Activated CD4-positive, alpha-beta T cell treated with anti-CD3 and anti-CD28 coated beads, Interleukin-2, Interleukin-6, amounts not matched to agents 100 ng/mL and 50 ng/mL, durations not matched to agents 16 hours and 8 hours (primary cell): Measurements from ENCODE around the gene ZNF592.

Source experiments
- DNase-seq: peaks from one replicate; pipeline ENCODE4 v3.0.0-alpha.2; 2020

The ZNF592 gene

DNA sequence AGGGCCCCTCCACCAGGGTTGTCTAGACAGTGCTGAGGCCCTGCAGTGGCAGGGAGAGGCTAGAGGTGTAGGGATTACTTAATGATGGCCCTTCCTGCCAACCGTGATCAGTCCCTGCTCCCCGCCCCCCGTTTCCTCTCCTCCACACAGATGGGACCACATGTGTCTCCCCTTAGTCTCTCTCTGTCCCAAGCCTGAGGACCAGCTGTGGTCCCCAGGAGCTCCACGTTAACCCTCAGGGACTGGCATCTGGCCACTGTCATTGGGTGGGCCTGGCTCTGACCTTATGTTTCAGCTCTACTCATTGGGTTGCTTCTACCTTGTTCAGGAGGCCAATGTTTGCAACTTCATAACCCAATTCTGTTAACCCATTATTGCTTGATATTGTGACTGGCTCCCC is 62.8 kb downstream of the ZNF592 start:
- no peak for DNase-seq

DNA sequence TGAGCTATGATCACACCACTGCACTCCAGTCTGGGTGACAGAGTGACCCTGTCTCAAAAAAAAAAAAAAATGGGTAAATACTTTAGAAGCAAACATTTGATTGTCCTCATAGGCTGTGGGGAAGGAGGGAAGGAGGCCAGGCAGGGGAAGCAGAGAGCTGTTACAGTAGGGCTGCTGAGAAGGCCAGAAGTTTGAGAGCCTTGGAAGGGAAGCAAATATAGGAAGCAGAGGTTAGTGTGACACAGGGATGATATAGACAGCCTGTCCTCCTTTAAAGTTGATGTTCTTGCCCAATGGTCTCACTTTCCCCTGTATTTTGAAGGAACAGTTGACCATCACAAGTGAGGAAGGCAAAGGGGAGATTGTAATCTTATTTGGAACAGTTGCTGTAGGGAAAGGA is 63.4 kb downstream of the ZNF592 start:
- DNase-seq, result no peak

DNA sequence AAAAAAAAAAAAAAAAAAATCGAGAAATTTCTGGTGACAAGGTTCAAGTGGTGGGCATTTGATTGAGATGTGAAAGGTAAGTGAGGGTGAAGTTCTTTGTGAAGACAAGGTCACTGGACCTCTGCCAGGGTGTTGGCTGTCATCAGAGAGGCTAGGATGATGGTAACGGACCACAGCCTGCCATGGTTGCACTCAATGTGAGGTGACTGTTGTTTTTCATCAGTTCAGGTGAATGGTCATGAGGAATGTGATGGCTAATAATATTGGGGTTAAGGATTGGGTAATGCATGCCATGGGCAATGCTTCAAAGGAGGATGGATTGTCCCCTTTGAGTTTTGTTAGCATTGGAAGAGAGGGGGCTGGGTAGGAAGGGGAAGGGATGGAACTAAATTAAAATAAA is 64.5 kb downstream of the ZNF592 start:
- no peak for DNase-seq

DNA sequence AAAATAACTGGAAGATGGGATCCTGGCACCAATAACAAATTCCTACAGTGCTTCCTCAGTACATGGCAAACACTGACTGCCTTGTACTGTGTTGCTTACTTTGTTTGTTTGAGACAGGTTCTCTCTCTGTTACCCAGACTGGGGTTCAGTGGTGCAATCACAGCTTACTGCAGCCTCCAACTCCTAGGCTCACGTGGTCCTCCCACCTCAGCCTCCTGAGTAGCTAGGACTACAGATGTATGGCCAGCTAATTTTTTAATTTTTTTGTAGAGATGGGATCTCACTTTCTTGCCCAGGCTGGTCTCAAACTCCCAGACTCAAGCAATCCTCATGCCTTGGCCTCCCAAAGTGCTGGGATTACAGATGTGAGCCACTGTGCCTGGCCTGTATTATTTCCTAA is 65.0 kb downstream of the ZNF592 start:
- no peak for DNase-seq

DNA sequence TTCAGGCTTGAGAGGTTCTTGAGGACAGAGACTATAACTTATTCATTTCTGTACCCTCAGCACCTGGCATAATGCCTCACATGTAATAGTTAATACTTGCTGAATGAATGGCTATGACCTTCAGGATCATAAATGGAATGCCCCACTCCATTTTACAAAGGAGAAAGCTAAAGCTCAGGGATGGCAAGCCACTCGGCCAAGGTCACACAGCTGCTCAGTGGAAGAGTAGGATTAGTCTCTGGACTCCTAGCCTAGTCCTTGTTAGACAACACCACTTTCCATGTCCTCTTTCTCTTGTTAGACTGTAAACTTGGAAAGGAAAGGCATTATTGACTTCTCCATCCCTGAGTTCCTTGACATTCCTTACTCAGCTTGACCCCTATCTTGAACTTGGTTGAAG is 65.5 kb downstream of the ZNF592 start:
- no peak for DNase-seq

DNA sequence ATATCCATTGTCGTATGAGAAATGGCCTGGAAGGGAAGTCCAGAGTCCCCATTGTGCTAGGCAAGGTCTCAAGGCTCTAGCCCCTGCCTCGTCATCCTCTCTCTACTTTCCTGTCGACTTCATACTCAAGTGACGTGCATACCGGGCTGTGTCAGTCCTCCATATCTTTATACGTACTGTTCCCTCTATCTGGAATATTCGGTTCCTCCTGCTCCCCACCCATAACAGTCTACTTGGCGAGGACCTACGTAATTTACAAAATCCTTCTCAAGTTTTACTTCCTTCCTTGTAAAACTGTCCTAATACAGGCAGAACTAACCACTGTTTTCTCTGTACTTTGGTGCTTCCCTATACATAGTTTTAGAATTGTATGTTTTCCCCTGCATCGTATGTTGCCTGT is 66.5 kb downstream of the ZNF592 start:
- no peak for DNase-seq

DNA sequence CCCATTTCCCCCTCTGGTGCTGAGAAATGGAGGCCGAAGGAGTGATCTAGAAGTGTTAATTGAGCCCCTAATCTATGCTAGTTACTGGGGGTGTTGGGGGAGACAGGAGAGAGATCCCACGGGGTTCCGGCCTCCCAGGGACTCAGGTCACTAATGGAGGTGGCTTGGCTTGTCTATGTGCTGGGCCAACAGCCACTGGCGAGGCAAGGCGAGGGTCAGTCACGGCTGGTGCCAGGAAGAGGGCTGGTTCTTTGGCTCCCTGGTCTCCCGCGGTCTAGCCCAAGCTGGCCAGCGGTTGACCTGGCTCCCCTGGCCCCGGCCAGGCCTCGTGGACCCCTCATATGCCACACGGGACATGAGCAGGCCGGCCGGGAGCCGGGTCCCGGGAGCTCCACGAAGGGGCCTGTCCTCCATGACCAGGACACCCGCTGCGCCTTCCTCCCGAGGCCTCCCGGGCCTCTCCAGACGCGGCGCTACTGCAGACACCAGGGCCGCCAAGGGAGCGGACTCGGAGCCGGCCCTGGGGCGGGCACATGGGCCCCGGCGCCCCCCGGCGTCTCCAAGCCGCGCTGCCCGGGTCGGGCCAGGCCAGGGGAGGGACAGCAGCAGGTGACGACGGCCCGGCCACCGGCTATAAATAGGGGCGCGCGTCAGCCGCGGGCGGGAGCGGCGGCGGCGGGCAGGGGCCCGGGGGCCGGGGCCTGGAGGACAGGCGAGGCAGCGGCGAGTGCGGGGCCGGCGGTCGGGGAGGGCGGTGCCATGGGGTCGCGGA is 68.5 kb downstream of the ZNF592 start, which contains the start of gene ALPK3:
TSS of gene ALPK3 (plus strand) at position 663 of the 772 bp plus-strand sequence. CDS start at position 760, 97 bp downstream.
- DNase-seq, result no peak

DNA sequence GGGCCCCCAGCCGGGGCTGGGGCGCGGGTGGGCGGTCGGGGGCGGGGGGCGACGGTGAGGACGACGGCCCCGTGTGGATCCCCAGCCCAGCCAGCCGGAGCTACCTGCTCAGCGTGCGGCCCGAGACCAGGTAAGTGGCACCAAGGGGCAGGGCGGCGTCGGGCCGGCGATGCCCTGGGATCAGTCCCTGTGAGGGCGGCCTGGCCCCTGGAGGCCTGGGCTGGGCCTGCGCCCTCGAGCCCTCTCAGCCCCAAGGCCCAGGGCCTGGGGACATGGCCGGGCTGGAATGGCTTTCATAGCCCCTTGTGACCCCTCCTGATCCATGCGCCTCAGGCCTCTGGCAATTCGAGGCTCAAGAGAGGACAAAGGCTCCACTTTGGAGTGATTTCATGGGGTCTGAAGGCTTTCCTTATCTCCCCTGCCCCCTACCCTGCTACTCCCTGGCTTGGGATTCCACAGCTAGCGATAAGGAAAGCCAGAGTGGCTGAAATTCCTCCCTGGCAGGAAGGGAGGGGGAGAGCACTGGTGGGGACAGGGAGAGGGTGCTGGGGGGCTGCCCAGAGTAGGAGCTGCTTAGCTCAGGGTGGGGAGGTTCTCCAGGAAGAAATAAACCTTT is 69.2 kb downstream of the ZNF592 start:
- DNase-seq, result no peak

DNA sequence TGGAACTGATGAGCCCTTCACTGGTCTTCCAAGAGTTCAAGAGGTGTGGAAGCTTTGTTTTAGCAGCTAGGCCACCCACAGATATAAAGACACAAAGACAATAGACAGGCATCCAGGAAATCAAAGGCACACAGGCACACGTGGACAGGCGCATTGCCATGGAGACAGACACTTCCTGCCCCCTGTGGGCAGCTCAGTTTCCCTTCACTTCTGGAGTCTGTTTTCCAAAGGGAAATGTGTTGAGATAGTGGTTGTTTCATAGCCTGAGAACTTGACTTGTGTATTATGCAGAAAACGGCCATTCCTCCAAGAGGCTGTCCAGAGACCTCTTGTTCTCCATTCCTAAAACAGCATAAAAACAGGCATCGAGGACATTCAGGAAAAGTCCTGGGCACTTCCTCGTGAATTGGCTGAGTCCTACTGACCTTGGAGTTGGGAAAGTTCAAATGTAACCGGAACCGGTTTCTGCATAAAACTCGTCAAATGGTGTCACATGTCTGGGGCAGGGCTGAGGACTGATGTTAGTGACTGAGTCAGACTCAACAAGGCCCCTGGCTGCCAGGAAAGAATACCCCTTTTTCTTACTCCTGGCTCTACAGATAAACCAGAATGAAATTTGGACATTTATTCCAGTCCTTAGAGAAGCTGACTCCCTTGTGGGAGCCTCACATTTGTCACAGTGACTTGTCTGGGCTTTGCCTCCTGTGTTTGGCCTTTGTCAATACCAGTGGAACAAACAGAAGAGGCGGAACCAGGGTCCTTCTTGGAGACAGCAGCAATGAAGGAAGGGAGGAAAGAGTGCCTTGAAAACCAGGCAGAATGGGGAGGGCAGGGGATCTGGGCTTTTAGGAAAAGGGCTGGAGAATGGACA is 70.1 kb downstream of the ZNF592 start:
- DNase-seq, result no peak

DNA sequence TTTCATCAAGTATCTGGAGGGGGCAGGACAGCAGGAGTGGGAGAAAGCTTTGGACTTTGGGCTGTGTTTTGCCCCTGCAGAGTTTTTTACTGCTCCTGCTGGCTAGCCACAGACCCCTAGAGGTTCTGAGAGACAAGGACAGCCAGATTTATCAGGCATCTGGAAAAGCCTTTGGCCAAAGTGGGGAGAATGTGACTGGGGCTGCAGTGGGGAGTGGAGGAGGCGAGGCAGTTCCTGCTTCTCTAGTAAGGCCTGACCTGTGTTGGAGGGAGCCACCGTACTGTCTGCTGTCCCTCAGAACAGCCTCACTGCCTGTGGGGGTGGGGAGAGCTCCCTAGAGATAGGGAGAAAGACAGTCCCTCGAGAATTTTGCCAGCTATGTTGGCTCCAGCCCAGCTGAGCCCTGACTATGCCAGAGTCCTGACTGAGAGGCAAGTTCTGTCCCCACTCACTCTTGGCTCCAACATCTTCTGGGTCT is 70.9 kb downstream of the ZNF592 start:
- no peak for DNase-seq

DNA sequence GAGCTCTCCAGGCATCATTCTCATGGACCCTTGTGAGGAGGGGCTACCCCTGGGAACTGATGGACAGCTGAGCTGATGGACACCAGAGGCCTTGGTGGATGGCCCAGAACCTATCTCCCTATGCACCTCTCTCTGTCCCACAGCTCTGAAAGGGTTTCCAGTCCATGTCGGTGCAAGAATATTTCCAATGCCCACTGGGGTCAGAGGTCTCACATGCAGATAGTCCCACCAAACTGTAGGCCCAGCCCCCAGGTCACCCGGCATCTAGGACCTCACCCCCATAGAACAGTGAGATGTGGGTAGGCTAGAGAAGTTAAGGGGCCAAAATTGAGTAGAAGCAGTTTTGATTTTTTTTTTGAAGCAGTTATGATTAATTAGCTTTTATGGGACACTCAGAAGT is 71.4 kb downstream of the ZNF592 start:
- no peak for DNase-seq

DNA sequence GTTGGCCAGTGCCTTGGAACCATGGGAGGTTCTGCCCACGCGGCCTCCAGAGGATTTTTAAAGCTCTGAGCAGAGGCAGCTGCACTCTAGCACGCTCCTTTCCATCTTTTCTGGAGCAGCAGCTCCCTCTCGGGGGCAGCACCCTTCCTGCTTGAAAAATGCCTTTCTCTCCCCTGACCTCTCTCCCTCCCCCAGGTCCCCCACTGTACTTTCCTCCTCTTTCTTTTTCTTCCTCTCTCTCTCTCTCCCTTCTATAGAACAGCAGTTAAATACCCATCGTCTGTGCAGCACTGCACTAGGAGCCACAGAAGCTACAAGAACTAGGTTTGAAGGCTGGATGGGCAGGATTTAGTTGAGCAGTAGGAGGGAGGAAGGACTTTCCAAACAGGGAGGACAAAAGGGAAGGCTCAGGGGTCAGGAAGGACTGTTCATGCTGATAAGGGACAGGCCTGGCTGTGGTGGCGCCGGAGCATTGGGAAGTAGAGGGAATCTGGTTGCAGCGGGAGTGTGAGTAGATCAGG is 73.2 kb downstream of the ZNF592 start:
- no peak for DNase-seq

DNA sequence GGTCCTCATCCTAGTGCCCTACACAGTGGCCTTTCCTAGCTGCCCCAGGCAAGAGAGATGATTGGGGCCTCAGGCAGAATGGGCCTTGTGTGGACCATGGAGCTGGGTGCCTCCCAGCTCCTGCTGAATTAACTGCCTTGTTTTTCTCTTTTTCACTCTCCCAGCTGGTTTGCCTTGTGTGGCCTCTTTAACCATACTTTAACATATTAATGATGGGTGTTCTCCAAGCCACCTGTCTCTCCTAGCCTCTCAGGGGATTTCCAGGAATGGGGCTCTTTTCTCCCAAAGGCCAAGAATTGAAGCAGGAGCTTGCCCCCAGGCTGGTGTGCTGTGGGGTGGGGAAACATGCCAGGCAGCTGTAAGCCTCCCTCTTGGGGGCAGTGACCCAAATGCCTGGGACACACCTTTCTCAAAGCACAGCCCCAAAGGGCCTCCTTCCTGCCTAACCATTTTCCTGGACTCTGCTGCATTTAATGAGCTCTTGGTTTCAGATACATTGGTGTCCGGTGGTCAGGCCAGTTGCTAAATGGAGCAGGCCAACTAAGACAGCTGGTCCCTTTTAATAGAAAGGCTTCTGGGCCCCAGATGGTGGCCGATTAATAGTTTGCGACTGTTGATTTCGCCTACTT is 74.4 kb downstream of the ZNF592 start:
- no peak for DNase-seq

DNA sequence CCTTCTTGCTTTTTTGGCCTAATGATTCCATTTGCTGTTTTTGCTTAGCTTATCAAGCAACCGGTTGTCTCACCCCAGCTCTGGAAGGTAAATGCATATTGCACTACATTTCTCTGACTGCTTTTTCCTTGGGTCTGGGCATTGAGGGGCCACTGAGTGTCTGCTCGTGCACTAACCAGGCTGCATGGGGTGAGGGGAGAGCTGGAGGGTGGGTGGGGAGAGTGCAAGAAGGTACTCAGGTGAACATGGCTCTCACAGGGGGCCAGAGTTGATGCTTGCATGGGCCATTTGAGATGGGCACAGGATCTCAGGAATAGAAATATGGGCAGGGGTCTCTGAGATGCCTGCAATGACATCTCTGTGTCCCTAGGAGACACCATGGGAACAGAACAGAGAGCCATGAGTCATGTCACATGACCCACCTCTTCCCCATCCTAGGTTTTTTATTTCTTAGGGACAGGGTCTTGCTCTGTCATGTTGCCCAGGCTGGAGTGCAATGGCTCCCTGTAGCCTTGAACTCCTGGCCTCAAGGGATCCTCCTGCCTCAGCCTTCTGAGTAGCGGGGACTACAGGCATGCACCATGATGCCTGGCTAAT is 75.0 kb downstream of the ZNF592 start:
- DNase-seq, result no peak

DNA sequence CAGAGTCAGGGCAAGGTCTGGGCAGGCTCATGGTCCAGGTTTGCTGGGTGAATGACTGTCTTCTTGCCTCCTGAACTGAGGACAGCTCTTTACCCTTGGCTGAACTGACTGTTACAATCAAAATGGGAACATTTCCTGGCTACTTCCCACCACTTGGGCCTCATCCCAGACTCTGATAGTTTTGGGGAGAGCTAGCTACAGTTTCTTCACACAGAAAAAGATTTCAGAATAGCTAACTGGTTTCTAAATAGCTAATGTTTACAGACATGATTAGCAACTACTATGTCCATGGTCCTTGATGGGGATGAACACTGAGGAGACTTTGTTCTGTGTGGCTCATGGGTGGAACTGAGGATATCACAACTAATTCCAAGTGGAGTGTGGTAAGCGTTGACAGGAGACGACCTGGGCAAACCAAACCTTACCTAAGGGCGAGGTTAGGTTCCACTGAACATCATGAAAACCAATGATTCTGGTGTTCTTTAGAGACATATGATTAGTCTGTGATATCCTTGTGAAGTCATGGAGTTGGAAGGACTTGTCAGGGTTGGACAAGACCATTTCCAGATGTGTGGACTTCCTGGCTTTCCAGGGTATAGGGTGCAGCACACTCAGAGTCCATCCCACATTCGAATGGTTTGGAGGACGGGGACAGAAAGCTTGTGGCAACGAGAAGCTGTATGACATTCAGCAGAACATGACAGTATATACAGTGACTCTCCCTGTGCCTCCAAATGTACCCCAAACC is 76.0 kb downstream of the ZNF592 start:
- DNase-seq, result no peak

DNA sequence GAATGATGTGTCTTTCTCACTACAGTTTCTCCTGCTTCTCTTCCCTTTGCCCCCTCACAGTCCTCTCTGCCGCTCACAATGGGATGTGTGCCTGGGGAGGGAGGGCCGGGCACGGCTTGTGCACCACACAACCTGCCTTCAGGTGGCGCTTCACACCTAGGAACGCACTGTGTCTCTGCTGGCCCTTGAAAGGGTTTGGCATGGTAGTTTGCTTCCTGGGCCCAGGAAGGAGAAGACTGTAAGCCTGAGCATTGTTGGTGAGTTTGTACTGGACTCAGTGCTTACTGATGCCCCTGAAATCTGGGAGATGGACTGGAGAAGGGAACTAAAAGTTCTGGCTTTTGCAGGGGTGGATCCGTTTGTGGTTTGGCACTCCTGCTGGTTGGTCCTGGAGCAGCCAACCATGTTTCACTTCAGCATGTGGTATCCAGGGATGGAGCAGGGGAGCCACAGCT is 78.0 kb downstream of the ZNF592 start:
- peak; percentile 21 for DNase-seq

DNA sequence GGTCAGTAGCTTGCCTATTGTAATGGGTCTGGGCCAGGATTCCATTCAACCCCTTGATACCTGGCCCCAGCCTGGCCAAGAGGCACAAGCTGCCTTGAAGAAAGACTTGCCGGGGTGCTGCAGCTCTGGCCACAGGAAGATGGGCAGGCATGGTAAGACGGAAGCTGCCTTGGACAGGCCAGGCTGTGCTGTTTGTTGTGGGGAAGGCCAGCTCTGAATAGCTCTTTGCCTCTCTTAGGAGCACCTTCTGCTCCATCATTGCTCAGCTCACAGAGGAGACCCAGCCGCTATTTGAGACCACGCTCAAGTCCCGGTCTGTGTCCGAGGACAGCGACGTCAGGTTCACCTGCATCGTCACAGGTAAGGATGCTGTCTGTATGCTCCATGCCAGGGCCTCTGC is 78.9 kb downstream of the ZNF592 start:
- DNase-seq, result no peak

DNA sequence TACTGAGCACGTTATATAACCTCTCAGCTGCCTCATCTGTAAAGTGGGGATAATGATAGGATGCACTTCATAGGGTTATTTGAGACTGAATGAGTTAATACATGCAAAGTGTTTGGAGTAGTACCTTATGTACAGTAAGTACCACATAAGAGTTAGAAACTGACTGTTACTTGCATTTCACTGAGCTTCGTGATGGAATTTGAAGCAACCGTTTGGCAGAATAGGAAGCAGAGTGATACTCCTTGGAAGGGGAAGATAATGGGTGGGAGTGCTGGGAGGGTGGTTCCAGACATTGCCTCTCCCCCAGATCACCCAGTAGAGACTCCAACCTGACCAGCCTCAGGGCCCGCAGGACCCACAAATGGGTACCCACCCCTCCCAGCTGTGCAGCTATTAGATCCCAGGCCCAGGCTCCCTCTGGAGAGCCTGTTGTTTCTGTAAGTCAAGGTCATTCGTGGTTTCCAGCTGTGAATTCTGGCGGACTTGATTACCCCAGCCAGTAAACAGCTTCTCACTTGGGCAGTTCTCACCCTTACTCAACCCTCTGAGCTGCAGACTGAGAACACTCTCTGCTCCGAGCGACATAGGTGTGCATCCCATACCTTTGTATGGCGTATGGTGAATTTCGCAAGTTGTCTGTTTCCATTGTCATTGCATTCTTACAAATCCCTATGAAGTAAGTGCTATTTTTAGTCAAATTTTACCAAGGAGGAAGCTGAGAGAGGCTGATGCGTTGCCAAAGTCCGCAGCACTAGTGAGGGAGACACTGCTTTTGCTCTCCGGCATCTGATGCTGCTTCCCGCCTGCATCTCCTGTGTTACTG is 79.9 kb downstream of the ZNF592 start:
- no peak for DNase-seq

DNA sequence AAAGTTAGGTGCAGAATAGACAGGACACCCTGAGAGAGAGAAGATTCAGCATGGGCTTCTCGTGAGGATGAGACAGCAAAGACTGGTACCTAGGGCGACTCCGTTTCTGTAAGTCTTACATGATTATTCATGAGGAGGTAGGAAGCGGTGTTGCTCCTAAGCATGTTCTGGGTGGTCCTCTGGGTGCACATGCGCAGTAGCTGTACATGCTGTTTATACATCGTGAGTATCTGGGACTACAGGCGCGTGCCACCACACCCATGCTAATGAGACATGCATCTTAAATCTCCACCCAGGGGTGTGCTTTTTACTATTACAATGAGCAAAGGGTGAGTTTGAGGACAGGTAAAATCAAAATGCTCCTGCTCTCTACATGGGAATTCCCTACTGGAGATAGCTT is 81.0 kb downstream of the ZNF592 start:
- DNase-seq, result no peak

DNA sequence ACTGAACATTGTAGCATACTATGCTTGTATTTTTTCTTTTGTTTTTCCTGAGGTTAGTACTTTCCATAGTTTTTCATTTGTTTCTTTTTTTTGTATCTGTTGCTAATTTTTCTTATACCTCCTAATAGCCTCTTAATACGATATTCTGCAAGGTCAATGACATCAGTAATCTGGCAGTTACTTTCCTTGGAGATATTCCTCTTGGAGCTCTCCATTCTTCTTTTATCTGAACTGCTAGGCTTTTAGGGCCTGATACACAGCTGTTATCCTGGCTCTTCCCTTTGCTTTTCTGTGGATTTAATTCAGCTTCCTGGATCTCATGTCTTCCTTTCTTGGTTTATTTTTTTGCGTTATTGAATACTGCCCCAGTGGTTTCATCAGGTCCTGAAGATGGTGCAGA is 81.6 kb downstream of the ZNF592 start:
- DNase-seq, result no peak

DNA sequence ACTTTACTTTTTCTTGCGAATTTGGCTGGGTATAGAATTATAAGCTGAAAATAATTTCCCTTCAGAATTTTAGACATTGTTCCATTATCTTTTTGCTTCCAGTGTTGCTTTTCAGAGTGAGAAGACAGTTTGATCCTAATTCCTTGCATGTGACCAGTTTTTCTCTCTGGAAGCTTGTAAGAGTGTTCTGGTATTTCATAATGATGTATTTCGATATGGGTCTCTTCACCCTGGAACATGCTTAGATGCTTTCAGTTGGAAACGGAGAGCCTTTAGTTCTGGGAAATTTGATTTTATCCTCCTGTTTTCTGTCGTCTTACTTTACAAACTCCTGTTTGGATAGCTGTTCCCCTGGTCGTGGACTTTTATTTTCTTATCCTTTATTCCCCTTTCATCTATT is 82.6 kb downstream of the ZNF592 start:
- DNase-seq, result no peak
